Activated T-helper 17 cell treated with anti-CD3 and anti-CD28 coated beads, Interleukin-2, amount 50 U/mL, for 72 hours (primary cell): ENCODE data around the gene RFPL4AL1. TPM values are rescaled to one million over a fixed set of nuclear protein-coding genes. Genes with fewer than 3 reads are reported as not detected.
"Not testable (repeated sequence)": the region's sequence is repeated elsewhere in the genome, so short reads cannot be mapped to it uniquely, and the experiment has no call there.

ENCODE experiments used
- ATAC-seq: fragments of 150-1000 bp; cut with Tn5 transposase; replicated peaks from 2 replicates; pipeline ENCODE4 v1.10.0; 2021; ENCODE audit warnings: mild to moderate bottlenecking, moderate library complexity
- H3K27ac Mint-ChIP-seq: one replicate; pipeline ENCODE4 v1.8.0; 2022; ENCODE audit warnings: mixed read lengths
- H3K27me3 Mint-ChIP-seq: one replicate; pipeline ENCODE4 v1.8.0; 2022; ENCODE audit warnings: mixed read lengths
- H3K36me3 Mint-ChIP-seq: one replicate; pipeline ENCODE4 v1.8.0; 2022; ENCODE audit warnings: low read depth, mild to moderate bottlenecking, mixed read lengths
- H3K4me1 Mint-ChIP-seq: one replicate; pipeline ENCODE4 v1.8.0; 2022; ENCODE audit warnings: mixed read lengths
- H3K4me3 Mint-ChIP-seq: one replicate; pipeline ENCODE4 v1.8.0; 2022; ENCODE audit warnings: mild to moderate bottlenecking, mixed read lengths
- H3K9me3 Mint-ChIP-seq: one replicate; pipeline ENCODE4 v1.8.0; 2022; ENCODE audit warnings: mixed read lengths
- total RNA-seq, 2 donors: library from RNA; stranded (reverse); gene quantifications; one replicate each; pipeline ENCODE4 v1.2.3, GENCODE V29; 2022

RFPL4AL1 gene
- not detected for total RNA-seq

GRCh38 chr19:55768818-55769217 is at the start of gene RFPL4AL1:
TSS of gene RFPL4AL1 (plus strand) at chr19:55769118. CDS start at chr19:55771805, 2,687 bp downstream.
- peaks cover 39% of the 10 kb centered on the region for H3K27me3 Mint-ChIP-seq
- H3K36me3 Mint-ChIP-seq, H3K4me1 Mint-ChIP-seq, H3K27ac Mint-ChIP-seq, H3K4me3 Mint-ChIP-seq, ATAC-seq, H3K9me3 Mint-ChIP-seq: not testable (repeated sequence)

- Mint-ChIP-seq H3K27ac (no peak overlapping the region), H3K9me3 (peaks cover 9% of the 10 kb centered on the region), H3K4me1 (no peaks in the 10 kb centered on the region), H3K27me3 (peaks cover 42% of the 10 kb centered on the region), H3K36me3 (no peaks in the 10 kb centered on the region), H3K4me3 (no peak overlapping the region)
- ATAC-seq = no peak
Measured at GRCh38 chr19:55720214-55720746, 48.6 kb upstream of the RFPL4AL1 start.

- Mint-ChIP-seq H3K27ac (no peak overlapping the region), H3K4me1 (no peaks in the 10 kb centered on the region), H3K9me3 (peaks cover 9% of the 10 kb centered on the region), H3K4me3 (no peak overlapping the region), H3K27me3 (peaks cover 45% of the 10 kb centered on the region), H3K36me3 (no peaks in the 10 kb centered on the region)
- ATAC-seq = no peak
Measured at GRCh38 chr19:55720801-55721200, 48.1 kb upstream of the RFPL4AL1 start.

GRCh38 chr19:55723491-55723890 is 45.4 kb upstream of the RFPL4AL1 start:
- Mint-ChIP-seq H3K27me3 (peaks cover 44% of the 10 kb centered on the region), H3K27ac (no peak overlapping the region), H3K4me3 (no peak overlapping the region), H3K9me3 (peaks cover 9% of the 10 kb centered on the region), H3K4me1 (no peaks in the 10 kb centered on the region), H3K36me3 (no peaks in the 10 kb centered on the region)
- no peak for ATAC-seq

DNA sequence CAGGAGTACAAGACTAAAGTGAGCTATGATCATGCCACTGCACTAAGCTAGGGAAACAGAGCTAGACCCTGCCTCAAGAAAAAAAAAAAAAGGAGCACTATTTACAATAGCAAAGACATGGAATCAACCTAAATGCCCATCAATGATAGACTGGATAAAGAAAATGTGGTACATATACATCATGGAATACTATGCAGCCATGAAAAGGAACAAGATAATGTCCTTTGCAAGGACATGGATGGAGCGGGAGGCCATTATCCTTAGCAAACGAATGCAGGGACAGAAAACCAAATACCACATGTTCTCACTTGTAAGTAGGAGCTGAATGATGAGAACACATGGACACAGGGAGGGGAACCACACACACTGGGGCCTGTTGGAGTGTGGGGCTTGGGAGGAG is 38.5 kb upstream of the RFPL4AL1 start:
- H3K4me1 Mint-ChIP-seq, H3K27me3 Mint-ChIP-seq, H3K27ac Mint-ChIP-seq, H3K9me3 Mint-ChIP-seq, ATAC-seq, H3K4me3 Mint-ChIP-seq, H3K36me3 Mint-ChIP-seq: not testable (repeated sequence)

- Mint-ChIP-seq H3K9me3 (no peaks in the 10 kb centered on the region), H3K36me3 (no peaks in the 10 kb centered on the region), H3K4me1 (no peaks in the 10 kb centered on the region), H3K27ac (no peak within 1 kb of the TSS), H3K27me3 (peaks cover 25% of the 10 kb centered on the region), H3K4me3 (no peak within 1 kb of the TSS)
- ATAC-seq = no peak
Measured at GRCh38 chr19:55738302-55738701, 30.6 kb upstream of the RFPL4AL1 start, which contains the start of gene NLRP9. TSS of gene NLRP9 (minus strand) at chr19:55738402. CDS start at chr19:55738374, 28 bp downstream.

DNA sequence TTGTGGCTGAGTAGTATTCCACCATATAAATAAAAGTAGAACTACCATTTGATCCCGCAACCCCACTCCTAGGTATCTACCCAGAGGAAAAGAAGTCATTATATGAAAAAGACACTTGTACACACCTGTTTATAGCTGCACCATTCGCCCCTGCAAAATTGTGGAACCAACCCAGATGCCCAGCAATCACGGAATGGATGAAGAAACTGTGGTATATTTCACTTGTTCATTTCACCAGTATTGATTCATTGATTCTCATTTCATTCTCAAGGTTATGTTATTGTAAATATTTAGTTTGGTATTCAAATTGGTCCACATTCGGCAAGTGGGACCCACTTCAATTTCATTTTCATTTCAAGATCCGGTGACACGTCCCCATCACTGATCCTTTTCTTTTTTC is 18.2 kb upstream of the RFPL4AL1 start:
- no peaks in the 10 kb centered on the region for H3K4me1 Mint-ChIP-seq
- ATAC-seq = no peak
- H3K4me3 Mint-ChIP-seq = no peak overlapping the region
- no peak overlapping the region for H3K27ac Mint-ChIP-seq
- H3K27me3 Mint-ChIP-seq = peaks cover 3% of the 10 kb centered on the region
- H3K36me3 Mint-ChIP-seq = no peaks in the 10 kb centered on the region
- no peaks in the 10 kb centered on the region for H3K9me3 Mint-ChIP-seq

DNA sequence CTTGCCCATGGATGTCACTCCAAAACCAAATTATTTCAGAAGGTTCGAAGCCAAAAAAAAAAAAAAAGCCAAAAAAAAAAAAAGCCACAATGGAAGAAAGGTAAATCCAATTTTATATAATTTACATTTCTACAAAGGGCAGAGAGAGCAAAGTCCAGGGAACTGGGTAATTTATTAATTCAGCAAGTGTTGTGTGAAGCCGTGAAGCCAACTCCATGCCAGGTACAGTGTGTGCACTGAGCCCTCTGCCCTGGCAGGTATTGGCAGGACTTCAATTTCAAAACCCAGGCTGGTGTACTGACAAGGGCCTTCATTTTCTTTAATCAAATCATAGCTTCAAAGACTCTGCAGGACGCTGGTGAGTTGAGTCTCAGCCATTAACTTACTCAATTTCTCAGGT is 15.5 kb upstream of the RFPL4AL1 start:
- no peaks in the 10 kb centered on the region for H3K9me3 Mint-ChIP-seq
- H3K4me1 Mint-ChIP-seq = no peaks in the 10 kb centered on the region
- H3K4me3 Mint-ChIP-seq = no peak overlapping the region
- H3K36me3 Mint-ChIP-seq = no peaks in the 10 kb centered on the region
- peaks cover 6% of the 10 kb centered on the region for H3K27me3 Mint-ChIP-seq
- no peak for ATAC-seq
- no peak overlapping the region for H3K27ac Mint-ChIP-seq

DNA sequence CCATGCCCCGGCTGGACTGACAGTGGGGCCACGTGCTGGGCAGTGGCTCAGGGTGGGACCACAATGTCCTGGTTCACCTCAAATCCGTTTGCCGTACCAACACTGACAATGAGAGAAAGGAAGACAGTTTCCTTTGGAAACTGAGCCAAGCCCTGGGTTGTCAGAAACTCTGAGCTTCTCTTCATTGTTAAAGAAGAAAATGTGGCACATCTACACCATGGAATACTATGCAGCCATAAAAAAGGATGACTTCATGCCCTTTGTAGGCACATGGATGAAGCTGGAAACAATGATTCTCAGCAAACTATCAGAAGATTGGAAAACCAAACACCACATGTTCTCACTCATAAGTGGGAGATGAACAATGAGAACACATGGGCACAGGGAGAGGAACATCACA is 12.1 kb upstream of the RFPL4AL1 start:
- H3K27me3 Mint-ChIP-seq = peaks cover 16% of the 10 kb centered on the region
- not testable (repeated sequence) for H3K4me3 Mint-ChIP-seq, H3K36me3 Mint-ChIP-seq, H3K27ac Mint-ChIP-seq, H3K4me1 Mint-ChIP-seq, ATAC-seq, H3K9me3 Mint-ChIP-seq

DNA sequence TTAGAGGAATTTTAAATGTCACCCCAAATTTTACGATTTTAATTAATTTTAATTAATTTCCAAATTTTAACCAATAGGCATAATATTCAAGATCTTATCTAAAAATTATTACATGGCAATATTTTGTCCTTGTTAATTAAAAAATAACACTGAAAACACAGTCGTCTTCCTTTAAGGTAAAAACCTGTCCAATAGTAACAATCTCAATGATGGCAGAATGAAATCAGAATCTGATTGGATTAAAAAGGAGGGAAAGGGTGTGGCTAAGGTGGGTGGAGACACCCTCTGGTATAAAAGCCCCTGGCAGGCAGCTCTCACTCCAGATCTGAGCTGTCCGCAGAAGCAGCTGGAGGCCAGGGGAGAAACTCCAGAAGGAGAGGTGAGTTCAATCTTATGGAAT is 10.1 kb upstream of the RFPL4AL1 start, which contains the start of gene RFPL4A:
TSS of gene RFPL4A (plus strand) at position 301 of the 400 bp plus-strand sequence. CDS start 2,704 bp downstream, outside the sequence.
- H3K27me3 Mint-ChIP-seq = peaks cover 16% of the 10 kb centered on the region
- not testable (repeated sequence) for H3K27ac Mint-ChIP-seq, H3K4me1 Mint-ChIP-seq, ATAC-seq, H3K4me3 Mint-ChIP-seq, H3K9me3 Mint-ChIP-seq, H3K36me3 Mint-ChIP-seq

GRCh38 chr19:55766466-55766865 is 2.5 kb upstream of the RFPL4AL1 start:
- no peak for ATAC-seq
- H3K36me3 Mint-ChIP-seq = no peaks in the 10 kb centered on the region
- no peaks in the 10 kb centered on the region for H3K4me1 Mint-ChIP-seq
- H3K27ac Mint-ChIP-seq = no peak overlapping the region
- peaks cover 8% of the 10 kb centered on the region for H3K9me3 Mint-ChIP-seq
- H3K4me3 Mint-ChIP-seq = no peak overlapping the region
- peaks cover 41% of the 10 kb centered on the region for H3K27me3 Mint-ChIP-seq

- not testable (repeated sequence) for H3K36me3 Mint-ChIP-seq, H3K4me1 Mint-ChIP-seq, H3K27ac Mint-ChIP-seq, ATAC-seq, H3K4me3 Mint-ChIP-seq, H3K9me3 Mint-ChIP-seq
- peaks cover 38% of the 10 kb centered on the region for H3K27me3 Mint-ChIP-seq
Measured at GRCh38 chr19:55769632-55770031, 714 bp downstream of the RFPL4AL1 start.

- H3K4me3 Mint-ChIP-seq = no peak overlapping the region
- no peaks in the 10 kb centered on the region for H3K4me1 Mint-ChIP-seq
- H3K36me3 Mint-ChIP-seq = no peaks in the 10 kb centered on the region
- H3K9me3 Mint-ChIP-seq = no peaks in the 10 kb centered on the region
- H3K27me3 Mint-ChIP-seq = peaks cover 24% of the 10 kb centered on the region
- ATAC-seq = no peak
- H3K27ac Mint-ChIP-seq = no peak overlapping the region
Measured at GRCh38 chr19:55777528-55777927, 8.6 kb downstream of the RFPL4AL1 start.

- no peak overlapping the region for H3K4me3 Mint-ChIP-seq
- no peaks in the 10 kb centered on the region for H3K36me3 Mint-ChIP-seq
- no peak overlapping the region for H3K27ac Mint-ChIP-seq
- H3K9me3 Mint-ChIP-seq = no peaks in the 10 kb centered on the region
- ATAC-seq = no peak
- peaks cover 27% of the 10 kb centered on the region for H3K27me3 Mint-ChIP-seq
- no peaks in the 10 kb centered on the region for H3K4me1 Mint-ChIP-seq
Measured at GRCh38 chr19:55778331-55778730, 9.4 kb downstream of the RFPL4AL1 start.

- H3K4me1 Mint-ChIP-seq = no peaks in the 10 kb centered on the region
- H3K27me3 Mint-ChIP-seq = peaks cover 28% of the 10 kb centered on the region
- no peak overlapping the region for H3K27ac Mint-ChIP-seq
- H3K36me3 Mint-ChIP-seq = no peaks in the 10 kb centered on the region
- no peaks in the 10 kb centered on the region for H3K9me3 Mint-ChIP-seq
- no peak for ATAC-seq
- no peak overlapping the region for H3K4me3 Mint-ChIP-seq
Measured at GRCh38 chr19:55781112-55781511, 12.2 kb downstream of the RFPL4AL1 start.

DNA sequence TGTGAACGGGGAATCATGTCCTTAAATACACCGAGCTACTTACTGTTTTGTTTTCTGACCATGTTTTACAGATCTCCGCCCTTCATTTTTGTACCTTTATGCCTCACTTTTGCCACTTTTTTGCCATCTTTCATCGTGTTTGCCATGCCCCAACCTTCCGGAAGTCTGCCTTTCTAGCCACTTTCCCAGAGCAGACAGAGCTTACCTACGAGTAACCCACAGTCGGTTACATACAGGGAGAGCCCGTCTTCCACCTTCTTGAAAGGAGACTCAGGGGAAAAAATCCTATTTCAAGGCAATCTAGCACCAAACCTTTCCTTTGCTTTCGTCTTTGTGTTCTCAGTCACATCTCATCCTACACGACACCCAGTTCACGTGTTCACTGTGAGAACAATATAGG is 26.1 kb downstream of the RFPL4AL1 start:
- Mint-ChIP-seq H3K36me3 (no peaks in the 10 kb centered on the region), H3K4me1 (no peaks in the 10 kb centered on the region), H3K9me3 (peaks cover 3% of the 10 kb centered on the region), H3K4me3 (no peak overlapping the region), H3K27ac (no peak overlapping the region), H3K27me3 (peaks cover 18% of the 10 kb centered on the region)
- no peak for ATAC-seq
